Activated T-cell treated with anti-CD3 and anti-CD28 coated beads, Interleukin-2, amount 50 U/mL, for 72 hours (primary cell): ENCODE results near the gene FLT1. TPM values are rescaled to one million over a fixed set of nuclear protein-coding genes. Genes with fewer than 3 reads are reported as not detected.

ENCODE experiments used
- ATAC-seq, 2 donors: fragments of 150-1000 bp; cut with Tn5 transposase; replicated peaks in 1 of 2; 2 replicates each; pipeline ENCODE4 v1.10.0; 2021; ENCODE audit warnings: moderate library complexity in 2 of 2, mild to moderate bottlenecking in 1 of 2
- DNase-seq, 2 donors: peaks; one replicate each; pipeline ENCODE4 v3.0.0; 2021 to 2022; ENCODE audit warnings: mixed read lengths in 1 of 2
- H3K27ac Mint-ChIP-seq: one replicate; pipeline ENCODE4 v1.8.0; 2022; ENCODE audit warnings: mild to moderate bottlenecking, moderate library complexity, mixed read lengths
- H3K27me3 Mint-ChIP-seq: one replicate; pipeline ENCODE4 v1.8.0; 2022; ENCODE audit warnings: low read depth, mixed read lengths
- H3K36me3 Mint-ChIP-seq, 2 donors: one replicate each; pipeline ENCODE4 v1.8.0; 2022; ENCODE audit warnings: mixed read lengths in 2 of 2, mild to moderate bottlenecking in 1 of 2; ENCODE audit not compliant: insufficient read depth in 2 of 2
- H3K4me1 Mint-ChIP-seq: one replicate; pipeline ENCODE4 v1.8.0; 2022; ENCODE audit warnings: low read depth, mixed read lengths
- H3K4me3 Mint-ChIP-seq, 2 donors: one replicate each; pipeline ENCODE4 v1.8.0; 2022; ENCODE audit warnings: mild to moderate bottlenecking in 2 of 2, mixed read lengths in 2 of 2, moderate library complexity in 2 of 2
- H3K9me3 Mint-ChIP-seq, 2 donors: one replicate each; pipeline ENCODE4 v1.8.0; 2022; ENCODE audit warnings: mixed read lengths in 2 of 2
- total RNA-seq, 2 donors: library from RNA; stranded (reverse); gene quantifications; one replicate each; pipeline ENCODE4 v1.2.3, GENCODE V29; 2022

FLT1 gene
- total RNA-seq: 10 to 100 TPM; 35.8 to 43.8 TPM

GRCh38 chr13:28494778-28495537 is at the start of gene FLT1:
Gene FLT1 (minus strand): TSS chr13:28495128. CDS start chr13:28494843, 285 bp downstream.
- peaks cover 51% of the 10 kb centered on the region for H3K4me1 Mint-ChIP-seq
- peak within 1 kb of the TSS; percentile 89 to 95 for H3K4me3 Mint-ChIP-seq
- no peaks in the 10 kb centered on the region for H3K9me3 Mint-ChIP-seq
- peaks cover 25% of the 10 kb centered on the region for H3K27me3 Mint-ChIP-seq
- no peak within 1 kb of the TSS for H3K27ac Mint-ChIP-seq
- peaks cover 5 to 7% of the 10 kb centered on the region in 2 donors for H3K36me3 Mint-ChIP-seq
- peak; percentile 58 to 61 for ATAC-seq
- DNase-seq: peak; percentile 62 to 63

GRCh38 chr13:28544026-28544425 is 49.1 kb upstream of the FLT1 start:
- Mint-ChIP-seq H3K36me3 (peaks cover 12 to 15% of the 10 kb centered on the region in 2 donors), H3K4me1 (peaks cover 43% of the 10 kb centered on the region), H3K4me3 (no peak overlapping the region), H3K27ac (no peak overlapping the region), H3K9me3 (peaks cover 11 to 13% of the 10 kb centered on the region in 2 donors), H3K27me3 (peaks cover 29% of the 10 kb centered on the region)
- no peak for ATAC-seq
- DNase-seq: no peak

GRCh38 chr13:28542804-28543203 is 47.9 kb upstream of the FLT1 start:
- H3K27ac Mint-ChIP-seq: peak overlapping the region; percentile 36
- H3K36me3 Mint-ChIP-seq: peaks cover 12 to 15% of the 10 kb centered on the region in 2 donors
- H3K4me3 Mint-ChIP-seq: peak overlapping the region; percentile 10 to 61
- ATAC-seq: peak; percentile 72 to 74
- peaks cover 28% of the 10 kb centered on the region for H3K27me3 Mint-ChIP-seq
- H3K4me1 Mint-ChIP-seq: peaks cover 52% of the 10 kb centered on the region
- peaks cover 11 to 13% of the 10 kb centered on the region in 2 donors for H3K9me3 Mint-ChIP-seq
- peak; percentile 33 to 42 for DNase-seq

GRCh38 chr13:28541966-28542365 is 47.0 kb upstream of the FLT1 start:
- Mint-ChIP-seq H3K27me3 (peaks cover 27% of the 10 kb centered on the region), H3K27ac (peak overlapping the region; percentile 8)
- no peak for ATAC-seq

GRCh38 chr13:28540612-28541011 is 45.7 kb upstream of the FLT1 start:
- ATAC-seq: peak; percentile 51 to 64

More at GRCh38 chr13:28541966-28542365, 47.0 kb upstream of the FLT1 start:
- Mint-ChIP-seq H3K9me3 (peaks cover 11 to 13% of the 10 kb centered on the region in 2 donors), H3K4me1 (peaks cover 52% of the 10 kb centered on the region), H3K36me3 (peaks cover 12 to 15% of the 10 kb centered on the region in 2 donors), H3K4me3 (peak overlapping the region in 1 of 2 donors; percentile 11)
- DNase-seq: no peak

GRCh38 chr13:28539625-28540286 is 44.8 kb upstream of the FLT1 start:
- Mint-ChIP-seq H3K4me3 (peak overlapping the region; percentile 33 to 78), H3K9me3 (peaks cover 11 to 13% of the 10 kb centered on the region in 2 donors), H3K36me3 (peaks cover 12% of the 10 kb centered on the region in 2 donors), H3K27me3 (peaks cover 39% of the 10 kb centered on the region), H3K4me1 (peaks cover 52% of the 10 kb centered on the region), H3K27ac (peak overlapping the region; percentile 95)
- DNase-seq: no peak
- peak; percentile 31 to 48 for ATAC-seq

More at GRCh38 chr13:28540612-28541011, 45.7 kb upstream of the FLT1 start:
- Mint-ChIP-seq H3K36me3 (peaks cover 12 to 14% of the 10 kb centered on the region in 2 donors), H3K4me1 (peaks cover 52% of the 10 kb centered on the region), H3K4me3 (peak overlapping the region; percentile 33 to 78), H3K27me3 (peaks cover 35% of the 10 kb centered on the region), H3K9me3 (peaks cover 11 to 13% of the 10 kb centered on the region in 2 donors), H3K27ac (peak overlapping the region; percentile 95)
- peak; percentile 31 to 50 for DNase-seq

- Mint-ChIP-seq H3K27me3 (peaks cover 37% of the 10 kb centered on the region), H3K27ac (peak overlapping the region; percentile 58), H3K4me1 (peaks cover 57% of the 10 kb centered on the region), H3K36me3 (peaks cover 7 to 10% of the 10 kb centered on the region in 2 donors), H3K4me3 (peak overlapping the region; percentile 10 to 51), H3K9me3 (peaks cover 7 to 8% of the 10 kb centered on the region in 2 donors)
- no peak for DNase-seq
- ATAC-seq: peak; percentile 23 to 30
Observed at GRCh38 chr13:28538932-28539331, 44.0 kb upstream of the FLT1 start.

- ATAC-seq: no peak
- Mint-ChIP-seq H3K36me3 (peaks cover 0 to 1% of the 10 kb centered on the region in 2 donors), H3K4me3 (no peak overlapping the region), H3K9me3 (no peaks in the 10 kb centered on the region), H3K4me1 (peaks cover 50% of the 10 kb centered on the region), H3K27ac (no peak overlapping the region), H3K27me3 (peaks cover 38% of the 10 kb centered on the region)
- DNase-seq: no peak
Observed at GRCh38 chr13:28537171-28537570, 42.2 kb upstream of the FLT1 start.

- peaks cover 42% of the 10 kb centered on the region for H3K4me1 Mint-ChIP-seq
- no peak overlapping the region for H3K4me3 Mint-ChIP-seq
- H3K27me3 Mint-ChIP-seq: peaks cover 38% of the 10 kb centered on the region
- DNase-seq (no peak), ATAC-seq (no peak)
- H3K9me3 Mint-ChIP-seq: no peaks in the 10 kb centered on the region
- peaks cover 0 to 1% of the 10 kb centered on the region in 2 donors for H3K36me3 Mint-ChIP-seq
- no peak overlapping the region for H3K27ac Mint-ChIP-seq
Observed at GRCh38 chr13:28536371-28536770, 41.4 kb upstream of the FLT1 start.

GRCh38 chr13:28535734-28536133 is 40.8 kb upstream of the FLT1 start:
- no peaks in the 10 kb centered on the region for H3K9me3 Mint-ChIP-seq
- DNase-seq (no peak), ATAC-seq (no peak)
- H3K27me3 Mint-ChIP-seq: peaks cover 38% of the 10 kb centered on the region
- peaks cover 0 to 1% of the 10 kb centered on the region in 2 donors for H3K36me3 Mint-ChIP-seq
- H3K4me1 Mint-ChIP-seq: peaks cover 36% of the 10 kb centered on the region
- H3K27ac Mint-ChIP-seq: no peak overlapping the region
- no peak overlapping the region for H3K4me3 Mint-ChIP-seq

GRCh38 chr13:28534801-28535200 is 39.9 kb upstream of the FLT1 start:
- DNase-seq: no peak
- no peaks in the 10 kb centered on the region for H3K9me3 Mint-ChIP-seq
- peaks cover 38% of the 10 kb centered on the region for H3K27me3 Mint-ChIP-seq
- H3K4me3 Mint-ChIP-seq: no peak overlapping the region
- peaks cover 27% of the 10 kb centered on the region for H3K4me1 Mint-ChIP-seq
- no peak for ATAC-seq
- no peak overlapping the region for H3K27ac Mint-ChIP-seq
- H3K36me3 Mint-ChIP-seq: peaks cover 0 to 1% of the 10 kb centered on the region in 2 donors

GRCh38 chr13:28534210-28534609 is 39.3 kb upstream of the FLT1 start:
- Mint-ChIP-seq H3K27me3 (peaks cover 38% of the 10 kb centered on the region), H3K36me3 (peaks cover 0 to 1% of the 10 kb centered on the region in 2 donors), H3K9me3 (no peaks in the 10 kb centered on the region), H3K4me1 (peaks cover 21% of the 10 kb centered on the region), H3K27ac (no peak overlapping the region), H3K4me3 (peak overlapping the region in 1 of 2 donors; percentile 17)
- peak; percentile 39 to 44 for DNase-seq
- ATAC-seq: peak; percentile 64 to 66
